H1 (cell line): ENCODE measurements around the gene TSEN54. TPM values are rescaled to one million over a fixed set of nuclear protein-coding genes. Genes with fewer than 3 reads are reported as not detected.

ENCODE experiments used
- CTCF ChIA-PET: fragments of 300-600 bp; sonication (Branson Sonifier 250); formaldehyde crosslinking; loops from one replicate; lab custom pipeline; 2021; ENCODE audit not compliant: partially characterized antibody; lab: Charles Lee
- POLR2A ChIA-PET: fragments of 300-600 bp; sonication (Branson Sonifier 250); formaldehyde crosslinking; loops from one replicate; lab custom pipeline; 2021; ENCODE audit warnings: inconsistent platforms; ENCODE audit not compliant: partially characterized antibody; lab: Charles Lee
- DNase-seq, 2 experiments: peaks; one replicate each; pipeline versions ENCODE4 v3.0.0 to v3.0.0-alpha.2; 2010 to 2022; ENCODE audit warnings: low spot score in 2 of 2, low read depth in 1 of 2, mixed read lengths in 1 of 2
- FAIRE-seq: peaks from 2 replicates; lab custom pipeline; 2011; peaks lifted over from hg19 to GRCh38; lab: Jason Lieb, UNC
- H2AFZ ChIP-seq: 2 replicates; pipeline ENCODE4 v1.8.1; 2012; ENCODE audit warnings: low read length, inconsistent platforms
- H2AK5ac ChIP-seq: 2 replicates; pipeline ENCODE4 v1.6.1; 2013; ENCODE audit warnings: low read depth, low read length
- H2BK120ac ChIP-seq: replicated peaks from 2 replicates; pipeline ENCODE3; 2013; ENCODE audit warnings: low read depth, low read length, inconsistent platforms
- H2BK12ac ChIP-seq: 2 replicates; pipeline ENCODE4 v1.6.1; 2013; ENCODE audit warnings: low read depth, low read length
- H2BK15ac ChIP-seq: 2 replicates; pipeline ENCODE4 v1.6.1; 2013; ENCODE audit warnings: low read length
- H2BK20ac ChIP-seq: 2 replicates; pipeline ENCODE4 v1.6.1; 2013; ENCODE audit warnings: low read length
- H2BK5ac ChIP-seq: 2 replicates; pipeline ENCODE4 v1.6.1; 2013; ENCODE audit warnings: low read depth, low read length
- H3K14ac ChIP-seq: 2 replicates; pipeline ENCODE4 v1.6.1; 2013; ENCODE audit warnings: inconsistent platforms; ENCODE audit not compliant: insufficient read length
- H3K18ac ChIP-seq: 2 replicates; pipeline ENCODE4 v1.6.1; 2013; ENCODE audit warnings: low read length; ENCODE audit errors: extremely low read depth
- H3K23ac ChIP-seq: 2 replicates; pipeline ENCODE4 v1.6.1; 2013; ENCODE audit warnings: inconsistent platforms; ENCODE audit not compliant: insufficient read length
- H3K23me2 ChIP-seq: 2 replicates; pipeline ENCODE4 v1.6.1; 2013; ENCODE audit warnings: low read depth, low read length
- H3K27ac ChIP-seq: 2 replicates; pipeline ENCODE4 v1.6.1; 2011; ENCODE audit warnings: low read depth, low read length, inconsistent platforms
- H3K27me3 ChIP-seq, 4 experiments: replicated peaks in 1 of 4; 1 replicate in 1 of 4; 2 replicates in 3 of 4; pipeline versions ENCODE4 v1.6.1 to v1.8.1; 2011 to 2013; ENCODE audit warnings: low read length in 3 of 4, mild to moderate bottlenecking in 3 of 4, inconsistent platforms in 2 of 4, mixed read lengths in 2 of 4, moderate library complexity in 1 of 4; ENCODE audit not compliant: control insufficient read depth in 3 of 4, insufficient read depth in 3 of 4; ENCODE audit errors: extremely low read depth in 1 of 4
- H3K36me3 ChIP-seq, 4 experiments: 2 replicates each; pipeline versions ENCODE4 v1.6.1 to v1.8.1; 2011 to 2013; ENCODE audit warnings: mild to moderate bottlenecking in 4 of 4, low read length in 3 of 4, moderate library complexity in 2 of 4, control low read depth in 1 of 4, inconsistent platforms in 1 of 4; ENCODE audit not compliant: insufficient read depth in 4 of 4, control insufficient read depth in 2 of 4
- H3K4ac ChIP-seq: replicated peaks from 2 replicates; pipeline ENCODE3; 2013; ENCODE audit warnings: low read length, low read depth, mixed read lengths, inconsistent platforms; ENCODE audit not compliant: insufficient read length
- H3K4me1 ChIP-seq, 4 experiments: replicated peaks in 1 of 4; 1 replicate in 1 of 4; 2 replicates in 3 of 4; pipeline versions ENCODE4 v1.6.1 to v1.8.1; 2011 to 2013; ENCODE audit warnings: low read length in 3 of 4, inconsistent platforms in 2 of 4, mixed read lengths in 1 of 4; ENCODE audit not compliant: insufficient read depth in 4 of 4, control insufficient read depth in 3 of 4
- H3K4me2 ChIP-seq, 2 experiments: 2 replicates each; pipeline versions ENCODE4 v1.6.1 to v1.8.1; 2011 to 2013; ENCODE audit warnings: low read depth in 2 of 2, low read length in 2 of 2, control low read depth in 1 of 2, inconsistent platforms in 1 of 2, mild to moderate bottlenecking in 1 of 2; ENCODE audit not compliant: insufficient read depth in 1 of 2
- H3K4me3 ChIP-seq, 4 experiments: fragments of 200-600, 300-600 bp in 1 of 4; sonication (generic), shearing (Covaris generic), sonication (Bioruptor Twin) in 1 of 4; 2 replicates each; pipeline versions ENCODE4 v1.5.1 to v1.8.1; 2011 to 2016; ENCODE audit warnings: low read length in 4 of 4, low read depth in 3 of 4, control low read depth in 2 of 4, inconsistent platforms in 2 of 4, mild to moderate bottlenecking in 2 of 4, mixed read lengths in 1 of 4, moderate library complexity in 1 of 4; ENCODE audit not compliant: insufficient read depth in 2 of 4; ENCODE audit errors: extremely low read depth in 1 of 4
- H3K56ac ChIP-seq: replicated peaks from 2 replicates; pipeline ENCODE3; 2013; ENCODE audit warnings: low read depth, mild to moderate bottlenecking, mixed read lengths, low read length, inconsistent platforms; ENCODE audit not compliant: insufficient read length
- H3K79me1 ChIP-seq: 2 replicates; pipeline ENCODE4 v1.6.1; 2013; ENCODE audit warnings: low read depth, low read length, control low read depth
- H3K79me2 ChIP-seq, 2 experiments: 2 replicates each; pipeline versions ENCODE4 v1.6.1 to v1.8.1; 2012 to 2013; ENCODE audit warnings: low read length in 2 of 2, mild to moderate bottlenecking in 2 of 2, inconsistent platforms in 1 of 2; ENCODE audit not compliant: insufficient read depth in 2 of 2, control insufficient read depth in 1 of 2
- H3K9ac ChIP-seq, 4 experiments: replicated peaks in 1 of 4; 1 replicate in 1 of 4; 2 replicates in 3 of 4; pipeline versions ENCODE4 v1.6.1 to v1.8.1; 2011 to 2013; ENCODE audit warnings: low read depth in 3 of 4, low read length in 3 of 4, control low read depth in 2 of 4, mild to moderate bottlenecking in 2 of 4, moderate library complexity in 2 of 4, inconsistent platforms in 1 of 4; ENCODE audit errors: extremely low read depth in 1 of 4
- H3K9me3 ChIP-seq, 2 experiments: 2 replicates each; pipeline versions ENCODE4 v1.6.1 to v1.8.1; 2012 to 2013; ENCODE audit warnings: mild to moderate bottlenecking in 2 of 2, moderate library complexity in 2 of 2, control low read depth in 1 of 2, inconsistent platforms in 1 of 2, low read depth in 1 of 2, low read length in 1 of 2, mixed read lengths in 1 of 2; ENCODE audit not compliant: insufficient read depth in 2 of 2
- H4K20me1 ChIP-seq, 2 experiments: replicated peaks in 1 of 2; 2 replicates each; pipeline versions ENCODE3 to v1.8.1; 2011 to 2013; ENCODE audit warnings: inconsistent platforms in 2 of 2, low read length in 2 of 2, mild to moderate bottlenecking in 1 of 2; ENCODE audit not compliant: insufficient read depth in 2 of 2, control insufficient read depth in 1 of 2
- H4K5ac ChIP-seq: 2 replicates; pipeline ENCODE4 v1.6.1; 2013; ENCODE audit warnings: low read length, low read depth, mixed read lengths, inconsistent platforms; ENCODE audit not compliant: insufficient read length
- H4K8ac ChIP-seq: 2 replicates; pipeline ENCODE4 v1.8.0; 2013; ENCODE audit warnings: mild to moderate bottlenecking, moderate library complexity, low read length, inconsistent platforms; ENCODE audit not compliant: insufficient read depth; ENCODE audit errors: extremely low read depth
- H4K91ac ChIP-seq: replicated peaks from 2 replicates; pipeline ENCODE3; 2013; ENCODE audit warnings: low read length, mixed read lengths, inconsistent platforms; ENCODE audit not compliant: insufficient read length
- RBBP5 ChIP-seq: IDR thresholded peaks from 2 replicates; pipeline ENCODE4 v1.7.1; 2012; ENCODE audit warnings: low read depth, mild to moderate bottlenecking, inconsistent platforms, low read length, moderate library complexity, borderline replicate concordance
- YY1 ChIP-seq: IDR thresholded peaks from 2 replicates; pipeline ENCODE4 v1.6.1; 2011; ENCODE audit warnings: low read depth, mild to moderate bottlenecking, low read length
- WGBS, 2 experiments: shearing (Covaris generic) in 1 of 2; methylation state at CpG; one replicate each; pipeline versions ENCODE4 v1.1.6 to v1.1.7; 2013 to 2015; ENCODE audit warnings: low lambda C conversion rate in 2 of 2, mixed read lengths in 2 of 2, inconsistent platforms in 1 of 2, low coverage in 1 of 2, missing lambda C conversion rate in 1 of 2; ENCODE audit not compliant: insufficient replicate concordance in 2 of 2, insufficient coverage in 1 of 2, insufficient read length in 1 of 2; ENCODE audit errors: extremely low coverage in 1 of 2, missing lambda C conversion rate in 1 of 2; 5-methylcytosine and 5-hydroxymethylcytosine counted together
- polyA plus RNA-seq, 7 experiments: library from polyadenylated mRNA; depleted of rRNA in 3 of 7; stranded (reverse) in 5 of 7; unstranded in 2 of 7; fragments of >200 nt in 5 of 7; fragments of 200-250 nt in 2 of 7; gene quantifications; 1 replicate in 5 of 7; 2 replicates in 1 of 7; 4 replicates in 1 of 7; pipeline versions ENCODE4 v1.2.1 to v1.2.3, GENCODE V29; 2011 to 2013; ENCODE audit warnings: missing spikeins in 2 of 7, mixed read lengths in 2 of 7
- total RNA-seq: library from RNA; stranded (reverse); fragmentation: NEBNext Ultra II Directional; extraction: Animal tissue kit (Norgen Biotek cat#: 25700); gene quantifications from 2 replicates; pipeline ENCODE4 v1.2.1, GENCODE V29; 2021

TSEN54 gene
- total and polyA plus RNA-seq, 2 of the 8 experiments (the other 6 are each of a cell fraction or from before 2014, with no cell fraction given), result 43.6 to 60.3 TPM

DNA sequence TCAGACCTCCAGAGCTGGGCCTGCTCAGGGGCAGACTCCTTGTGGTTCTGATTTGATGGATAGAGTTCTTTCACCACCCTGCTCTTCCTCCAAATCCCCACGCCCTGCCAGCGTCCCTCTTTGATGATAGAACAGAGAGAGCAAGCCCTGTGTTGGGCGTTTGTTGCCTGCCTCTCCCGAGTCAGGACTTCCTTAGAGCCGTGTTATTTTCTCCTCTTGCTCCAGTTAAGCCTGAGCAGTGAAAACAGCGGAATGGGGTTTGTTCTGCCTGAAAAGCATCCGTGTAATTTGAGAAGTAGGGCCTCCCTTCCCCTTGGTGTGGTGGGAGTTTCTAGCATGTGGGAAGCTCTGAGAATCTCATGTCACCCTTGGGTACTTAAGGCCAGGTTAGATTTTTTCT is 37.8 kb upstream of the TSEN54 start:
- Histone ChIP-seq H4K20me1 (no peaks in the 10 kb centered on the region), H3K18ac (no peak overlapping the region; the same call in 1 of the 2 replicates), H3K27me3 (no peaks in the 10 kb centered on the region), H3K9me3 (no peaks in the 10 kb centered on the region), H3K23ac (no peak overlapping the region), H2BK15ac (no peak overlapping the region), H3K4me3 (no peak overlapping the region), H2BK20ac (no peak overlapping the region), H3K79me2 (no peaks in the 10 kb centered on the region), H3K4me2 (no peak overlapping the region; a peak in 1 of 4 replicates), H2AFZ (no peak overlapping the region), H3K36me3 (peaks cover 0 to 4% (median 0%) of the 10 kb centered on the region in 4 experiments; a peak in 1 of 8 replicates), H3K79me1 (no peaks in the 10 kb centered on the region; the same call in 1 of the 2 replicates), H3K56ac (no peak overlapping the region), H2BK12ac (no peak overlapping the region), H3K4ac (no peak overlapping the region), H3K23me2 (no peaks in the 10 kb centered on the region), H4K5ac (no peak overlapping the region), H2BK5ac (no peak overlapping the region; the same call in 1 of the 2 replicates), H3K4me1 (peaks cover 0 to 7% (median under 1%) of the 10 kb centered on the region in 4 experiments; a peak in 4 of 7 replicates), H3K9ac (no peak overlapping the region; a peak in 2 of 7 replicates), H4K8ac (no peak overlapping the region), H4K91ac (no peak overlapping the region), H2BK120ac (no peak overlapping the region), H3K27ac (no peak overlapping the region), H2AK5ac (0 out of 2 replicates have a peak overlapping the region, but pooled peaks have one; percentile 13), H3K14ac (no peak overlapping the region)
- ChIA-PET CTCF (interaction anchor here (0.8 to 1.9 kb wide), 2 partner anchors 9 to 16 kb away, joined by 3 to 4 read pairs; no protein-coding TSS in a partner anchor), POLR2A (no interaction called here)
- WGBS, 2 experiments, result 67% methylated on average over 7 of the region's 7 CpGs; no CpG with 5 or more reads in 1 of the 2 experiments
- DNase-seq (no peak), FAIRE-seq (no peak)
- TF ChIP-seq YY1 (no peak), RBBP5 (no peak)
